T-cell (primary cell): ENCODE measurements around the gene VAT1L. TPM values are rescaled to one million over a fixed set of nuclear protein-coding genes. Genes with fewer than 3 reads are reported as not detected.
A peak's percentile ranks its signal among the peaks of the same experiment; 100 is the strongest.

Experiments used
- ATAC-seq, 4 experiments: fragments of 200-7000 bp in 3 of 4; fragments of 150-1000 bp in 1 of 4; cut with Tn5 transposase; replicated peaks in 1 of 4; 1 replicate in 3 of 4; 2 replicates in 1 of 4; pipeline ENCODE4 v1.10.0; 2021; ENCODE audit warnings: moderate library complexity in 3 of 4, mild to moderate bottlenecking in 2 of 4, moderate number of reproducible peaks in 1 of 4
- CTCF ChIA-PET, 2 donors: fragments of 300-600 bp; sonication (Branson Sonifier 250); formaldehyde crosslinking; loops; one replicate each; lab custom pipeline; 2022; ENCODE audit warnings: antibody characterized with exemption in 2 of 2; lab: Charles Lee
- POLR2A ChIA-PET, 2 donors: fragments of 300-600 bp; sonication (Branson Sonifier 250); formaldehyde crosslinking; loops; one replicate each; lab custom pipeline; 2022; ENCODE audit warnings: antibody characterized with exemption in 2 of 2; lab: Charles Lee
- DNase-seq, 35 experiments: peaks; one replicate each; pipeline versions ENCODE4 v3.0.0 to v3.0.0-alpha.2; 2013 to 2023
- H3K27ac ChIP-seq: one replicate; pipeline ENCODE4 v1.5.1; 2013; ENCODE audit warnings: low read length
- H3K27me3 ChIP-seq, 2 experiments: replicated peaks in 1 of 2; 1 replicate in 1 of 2; 2 replicates in 1 of 2; pipeline versions ENCODE4 v1.6.1 to v1.7.0; 2013; ENCODE audit warnings: low read length in 1 of 2, mixed read lengths in 1 of 2; ENCODE audit not compliant: control insufficient read depth in 2 of 2, insufficient read depth in 2 of 2; ENCODE audit errors: extremely low read depth in 1 of 2
- H3K36me3 ChIP-seq, 2 donors: 1 replicate in 1 of 2; 2 replicates in 1 of 2; pipeline versions ENCODE4 v1.6.1 to v1.7.0; 2013; ENCODE audit warnings: low read length in 1 of 2; ENCODE audit not compliant: control insufficient read depth in 2 of 2, insufficient read depth in 1 of 2; ENCODE audit errors: extremely low read depth in 1 of 2
- H3K4me1 ChIP-seq, 2 experiments: 1 replicate in 1 of 2; 2 replicates in 1 of 2; pipeline versions ENCODE4 v1.6.1 to v1.7.0; 2013; ENCODE audit warnings: low read length in 2 of 2, mixed read lengths in 1 of 2; ENCODE audit not compliant: insufficient read depth in 2 of 2, control insufficient read depth in 1 of 2; ENCODE audit errors: extremely low read depth in 1 of 2
- H3K4me3 ChIP-seq, 2 donors: 1 replicate in 1 of 2; 2 replicates in 1 of 2; pipeline versions ENCODE4 v1.5.1 to v1.7.0; 2013; ENCODE audit warnings: mild to moderate bottlenecking in 2 of 2, low read length in 1 of 2, moderate library complexity in 1 of 2; ENCODE audit not compliant: control insufficient read depth in 1 of 2; ENCODE audit errors: extremely low read depth in 1 of 2
- H3K9me3 ChIP-seq: 2 replicates; pipeline ENCODE4 v1.7.0; 2013
- H3K27ac Mint-ChIP-seq, 2 donors: one replicate each; pipeline ENCODE4 v1.8.0; 2020 to 2021; ENCODE audit warnings: mild to moderate bottlenecking in 2 of 2, mixed read lengths in 2 of 2
- H3K27me3 Mint-ChIP-seq, 2 donors: one replicate each; pipeline ENCODE4 v1.8.0; 2021 to 2022; ENCODE audit warnings: mixed read lengths in 2 of 2
- H3K36me3 Mint-ChIP-seq: one replicate; pipeline ENCODE4 v1.8.0; 2021; ENCODE audit warnings: mixed read lengths
- H3K4me1 Mint-ChIP-seq, 3 donors: one replicate each; pipeline ENCODE4 v1.8.0; 2020 to 2022; ENCODE audit warnings: mixed read lengths in 3 of 3, mild to moderate bottlenecking in 1 of 3
- H3K4me3 Mint-ChIP-seq, 3 donors: one replicate each; pipeline ENCODE4 v1.8.0; 2020 to 2022; ENCODE audit warnings: mild to moderate bottlenecking in 3 of 3, mixed read lengths in 3 of 3, moderate library complexity in 3 of 3
- H3K9me3 Mint-ChIP-seq, 3 donors: one replicate each; pipeline ENCODE4 v1.8.0; 2020 to 2022; ENCODE audit warnings: mixed read lengths in 3 of 3
- WGBS: methylation state at CpG from one replicate; pipeline ENCODE4 v1.1.5; 2013; ENCODE audit warnings: missing lambda C conversion rate; ENCODE audit not compliant: insufficient coverage; 5-methylcytosine and 5-hydroxymethylcytosine counted together
- total RNA-seq, 35 experiments: library from RNA in 6 of 35; stranded (reverse) in 6 of 35; fragments of 120-200 nt in 1 of 35; gene quantifications; one replicate each; pipeline versions ENCODE4 v1.2.1 to v1.2.4 and lab custom pipeline; 2013 to 2026

VAT1L gene
- total RNA-seq, 5 donors from 2014 or later (not counting 1 experiment from before 2014, with no cell fraction given), result 0.10 to 0.12 TPM; not detected in 3

DNA sequence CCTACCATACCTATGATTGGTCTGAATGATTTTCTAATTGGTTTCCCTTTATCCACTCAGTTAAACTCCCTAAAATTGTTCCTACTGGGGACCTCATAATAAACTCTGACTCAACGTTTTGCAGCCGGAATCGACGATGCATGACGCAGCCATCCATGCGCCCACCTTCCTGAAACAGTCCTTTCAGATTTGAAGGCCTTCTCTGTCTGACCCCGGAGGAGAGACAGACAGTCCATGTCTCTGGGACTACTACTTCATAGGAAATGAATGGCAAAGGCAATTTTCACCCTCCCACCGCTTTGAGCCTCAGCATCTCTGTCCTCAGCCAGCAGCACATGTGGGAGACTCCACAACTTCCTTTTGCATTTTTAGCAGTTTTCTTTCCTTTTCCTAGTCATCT, 13.5 kb downstream of the VAT1L start:
- H3K36me3 Mint-ChIP-seq, result no peaks in the 10 kb centered on the region
- Histone ChIP-seq H3K36me3 (no peaks in the 10 kb centered on the region), H3K27ac (no peak overlapping the region), H3K4me3 (no peak overlapping the region), H3K27me3 (peaks cover 0 to 10% of the 10 kb centered on the region in 2 experiments), H3K4me1 (no peaks in the 10 kb centered on the region), H3K9me3 (no peaks in the 10 kb centered on the region)
- no peak overlapping the region for H3K27ac Mint-ChIP-seq
- peaks cover 5 to 12% of the 10 kb centered on the region in 2 donors for H3K27me3 Mint-ChIP-seq
- no peak for DNase-seq
- no peaks in the 10 kb centered on the region for H3K4me1 Mint-ChIP-seq
- no peak overlapping the region for H3K4me3 Mint-ChIP-seq
- H3K9me3 Mint-ChIP-seq, result no peaks in the 10 kb centered on the region
- ATAC-seq, result no peak
- POLR2A ChIA-PET, result no interaction called here
- WGBS, result 91% methylated on average over 8 of the region's 8 CpGs
- CTCF ChIA-PET, result no interaction called here

DNA sequence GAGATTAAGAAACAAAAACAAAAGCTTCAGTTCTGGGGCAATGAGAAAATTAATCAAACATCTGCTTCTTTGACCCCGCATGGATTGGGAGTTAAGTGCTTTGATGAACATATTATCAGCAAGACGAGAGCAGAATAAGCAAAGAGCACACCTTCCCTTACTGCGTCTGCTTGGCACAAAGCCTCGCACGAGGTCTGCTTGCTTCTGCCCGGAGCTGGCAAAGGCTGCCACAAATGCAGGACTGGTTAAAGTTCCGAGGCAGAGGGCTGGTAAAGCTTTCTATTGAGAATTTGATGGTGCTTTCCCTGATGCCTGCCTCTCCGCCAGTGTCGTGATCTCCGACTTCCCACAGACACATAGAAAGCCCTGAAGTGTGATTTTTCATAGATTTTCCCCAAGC, 17.0 kb downstream of the VAT1L start:
- Histone ChIP-seq H3K4me3 (no peak overlapping the region), H3K27me3 (peaks cover 0 to 4% of the 10 kb centered on the region in 2 experiments), H3K27ac (no peak overlapping the region), H3K4me1 (no peaks in the 10 kb centered on the region), H3K36me3 (no peaks in the 10 kb centered on the region), H3K9me3 (no peaks in the 10 kb centered on the region)
- DNase-seq, result no peak
- Mint-ChIP-seq H3K9me3 (no peaks in the 10 kb centered on the region), H3K36me3 (no peaks in the 10 kb centered on the region), H3K4me1 (no peaks in the 10 kb centered on the region), H3K27me3 (peaks cover 5 to 10% of the 10 kb centered on the region in 2 donors), H3K4me3 (no peak overlapping the region), H3K27ac (no peak overlapping the region)
- 80% methylated on average over 3 of the region's 10 CpGs for WGBS
- CTCF ChIA-PET, result no interaction called here
- POLR2A ChIA-PET, result no interaction called here
- no peak for ATAC-seq

DNA sequence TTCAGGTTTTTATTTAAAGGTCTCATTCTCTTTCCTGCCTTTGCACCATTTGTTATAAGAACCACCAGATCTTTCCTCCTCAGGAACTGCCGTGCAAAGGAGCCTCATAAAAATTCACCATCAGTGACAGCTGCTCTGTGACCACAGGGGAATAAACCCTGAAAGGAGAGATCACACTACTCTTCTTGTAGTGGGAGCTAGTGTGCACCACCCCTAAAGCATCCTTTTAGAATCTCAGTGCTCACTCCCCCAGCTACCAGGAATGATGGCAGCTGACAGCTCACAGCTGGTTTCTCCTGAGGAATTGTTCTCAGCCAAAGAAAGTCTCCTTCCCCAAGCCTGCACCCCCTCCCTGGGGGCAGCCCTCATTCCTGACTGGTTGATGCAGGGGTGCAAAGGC, 18.7 kb downstream of the VAT1L start:
- H3K4me1 ChIP-seq, result no peaks in the 10 kb centered on the region
- POLR2A ChIA-PET, result no interaction called here
- Mint-ChIP-seq H3K4me3 (no peak overlapping the region), H3K36me3 (no peaks in the 10 kb centered on the region), H3K4me1 (no peaks in the 10 kb centered on the region), H3K27me3 (peaks cover 5 to 14% of the 10 kb centered on the region in 2 donors), H3K9me3 (no peaks in the 10 kb centered on the region), H3K27ac (no peak overlapping the region)
- peaks cover 0 to 2% of the 10 kb centered on the region in 2 experiments for H3K27me3 ChIP-seq
- H3K4me3 ChIP-seq, result no peak overlapping the region
- no peaks in the 10 kb centered on the region for H3K36me3 ChIP-seq
- DNase-seq (no peak), ATAC-seq (no peak)
- CTCF ChIA-PET, result no interaction called here
- no peak overlapping the region for H3K27ac ChIP-seq
- WGBS, result no CpG with 5 or more reads among the region's 1 CpG
- H3K9me3 ChIP-seq, result no peaks in the 10 kb centered on the region

DNA sequence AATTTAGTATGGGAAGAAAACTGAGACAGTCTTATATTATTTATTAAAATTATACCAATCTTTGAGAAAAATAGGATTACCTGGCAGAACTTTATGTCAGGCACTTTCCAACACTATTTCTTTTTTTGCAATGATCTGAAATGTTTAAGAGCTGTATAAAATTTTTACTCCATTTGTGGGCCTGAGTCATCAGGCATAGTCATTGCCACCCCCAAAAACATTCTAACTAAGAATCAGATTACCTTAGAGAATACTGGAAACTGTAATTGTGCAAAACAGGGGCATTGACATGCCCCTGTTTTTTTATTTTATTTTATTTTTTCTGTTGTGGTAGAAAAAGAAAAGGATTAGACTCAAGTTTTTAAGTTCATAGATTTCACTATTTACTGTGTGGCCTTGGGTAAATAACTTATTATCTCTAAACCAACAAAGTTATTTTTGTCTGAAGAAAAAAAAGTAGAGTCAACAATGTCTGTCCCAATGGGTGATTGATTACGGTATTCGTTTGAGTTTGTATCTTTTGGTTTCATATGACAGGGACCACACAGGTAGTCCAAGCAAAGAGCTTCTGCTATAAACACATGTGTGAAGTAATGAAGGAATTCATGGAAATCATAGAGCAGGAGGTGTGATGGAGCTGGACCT, 24.6 kb downstream of the VAT1L start:
- H3K9me3 ChIP-seq, result no peaks in the 10 kb centered on the region
- Mint-ChIP-seq H3K4me3 (no peak overlapping the region), H3K4me1 (no peaks in the 10 kb centered on the region), H3K9me3 (no peaks in the 10 kb centered on the region), H3K27ac (no peak overlapping the region), H3K27me3 (peaks cover 0 to 20% of the 10 kb centered on the region in 2 donors), H3K36me3 (no peaks in the 10 kb centered on the region)
- no CpG with 5 or more reads among the region's 2 CpGs for WGBS
- peaks cover 0 to 4% of the 10 kb centered on the region in 2 experiments for H3K27me3 ChIP-seq
- no peak for DNase-seq
- H3K36me3 ChIP-seq, result no peaks in the 10 kb centered on the region
- ATAC-seq, result no peak
- CTCF ChIA-PET, result interaction anchor here in 1 of 2 donors (0.6 kb wide), 1 partner anchor 11 kb away, joined by 3 read pairs; no protein-coding TSS in a partner anchor
- H3K4me3 ChIP-seq, result no peak overlapping the region
- no peak overlapping the region for H3K27ac ChIP-seq
- POLR2A ChIA-PET, result no interaction called here
- H3K4me1 ChIP-seq, result no peaks in the 10 kb centered on the region

DNA sequence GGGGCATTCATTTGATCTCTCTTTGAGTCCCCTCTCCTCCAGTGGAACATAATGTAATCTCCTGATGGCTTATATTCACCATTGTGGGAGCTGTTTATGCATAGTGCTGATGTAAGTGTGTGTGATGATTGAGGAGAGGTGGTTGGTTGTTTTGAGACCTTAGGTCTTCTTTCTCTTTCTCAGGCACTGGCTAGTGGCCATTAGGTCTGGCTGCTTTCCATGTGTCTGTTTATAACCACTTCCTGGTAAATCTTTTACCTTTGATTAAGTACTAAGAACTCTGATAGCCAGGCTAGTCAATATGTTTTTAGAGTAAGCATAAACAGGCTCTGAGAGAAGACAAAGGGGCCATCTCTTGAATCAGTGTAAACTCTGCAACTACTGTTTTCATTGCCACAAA, 27.9 kb downstream of the VAT1L start:
- peaks cover 1 to 24% of the 10 kb centered on the region in 2 donors for H3K27me3 Mint-ChIP-seq
- no peaks in the 10 kb centered on the region for H3K4me1 Mint-ChIP-seq
- H3K27ac ChIP-seq, result no peak overlapping the region
- CTCF ChIA-PET, result no interaction called here
- POLR2A ChIA-PET, result no interaction called here
- H3K27me3 ChIP-seq, result peaks cover 0 to 2% of the 10 kb centered on the region in 2 experiments
- H3K4me1 ChIP-seq, result no peaks in the 10 kb centered on the region
- no peak overlapping the region for H3K4me3 Mint-ChIP-seq
- H3K4me3 ChIP-seq, result no peak overlapping the region
- ATAC-seq, result no peak
- H3K36me3 Mint-ChIP-seq, result no peaks in the 10 kb centered on the region
- H3K36me3 ChIP-seq, result no peaks in the 10 kb centered on the region
- H3K9me3 Mint-ChIP-seq, result no peaks in the 10 kb centered on the region
- no peak for DNase-seq
- H3K9me3 ChIP-seq, result no peaks in the 10 kb centered on the region
- H3K27ac Mint-ChIP-seq, result peak overlapping the region in 1 of 2 donors; percentile 16

DNA sequence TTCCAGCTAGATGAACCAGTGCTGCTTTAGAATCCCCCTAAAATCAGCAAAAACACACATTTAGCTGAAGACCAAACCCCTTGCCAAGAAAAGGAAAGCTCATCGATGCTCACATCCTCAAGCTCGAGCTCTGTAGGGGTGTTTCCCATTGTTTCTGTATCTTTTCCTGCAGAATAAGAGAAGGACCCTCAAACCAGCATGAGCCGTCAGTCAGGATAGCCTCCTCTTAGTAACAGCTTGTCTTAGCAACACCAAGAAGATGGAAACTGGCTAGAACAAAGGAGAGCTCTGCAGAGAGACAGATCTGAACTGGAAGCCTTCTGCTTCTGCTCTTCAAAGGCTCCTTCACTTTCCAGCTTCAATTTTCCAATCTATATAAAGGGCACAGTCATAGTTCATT, 32.0 kb downstream of the VAT1L start:
- WGBS, result 33% methylated on average over 1 of the region's 3 CpGs
- Mint-ChIP-seq H3K27me3 (peaks cover 18 to 28% of the 10 kb centered on the region in 2 donors), H3K36me3 (no peaks in the 10 kb centered on the region), H3K27ac (no peak overlapping the region), H3K4me3 (no peak overlapping the region), H3K4me1 (no peaks in the 10 kb centered on the region), H3K9me3 (no peaks in the 10 kb centered on the region)
- H3K27ac ChIP-seq, result no peak overlapping the region
- H3K4me3 ChIP-seq, result no peak overlapping the region
- H3K9me3 ChIP-seq, result no peaks in the 10 kb centered on the region
- DNase-seq (no peak), ATAC-seq (no peak)
- ChIA-PET CTCF (interaction anchor here in 1 of 2 donors (0.6 kb wide), 1 partner anchor 8 kb away, joined by 4 read pairs; no protein-coding TSS in a partner anchor), POLR2A (no interaction called here)
- H3K27me3 ChIP-seq, result peaks cover 0 to 13% of the 10 kb centered on the region in 2 experiments
- no peaks in the 10 kb centered on the region for H3K4me1 ChIP-seq
- H3K36me3 ChIP-seq, result no peaks in the 10 kb centered on the region
